Measurements from ENCODE around the gene ARHGAP24. TPM values are rescaled to one million over a fixed set of nuclear protein-coding genes. Genes with fewer than 3 reads are reported as not detected.

The ARHGAP24 gene
- total RNA-seq, 1 experiment from 2014 or later: 2.1 TPM

DNA sequence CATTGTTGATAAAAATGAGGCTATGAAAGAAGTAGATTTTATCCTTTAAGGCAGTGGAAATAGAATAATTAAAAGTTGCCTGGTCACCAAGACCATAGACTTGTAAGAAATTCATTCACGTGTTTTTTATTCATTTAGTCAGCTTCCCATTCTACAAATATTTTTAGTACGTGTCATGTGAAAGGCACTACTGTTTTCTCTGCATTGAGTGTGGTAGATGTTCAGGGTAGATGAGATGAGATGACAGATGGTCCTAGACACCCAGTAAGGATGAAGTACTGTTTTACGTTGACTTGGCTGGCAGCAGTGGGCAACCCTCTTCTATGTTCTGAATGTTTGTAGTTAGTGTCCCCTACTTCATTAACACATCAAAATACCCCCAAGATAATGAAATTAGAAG lies 228.1 kb downstream of the ARHGAP24 start (continued):
- TF ChIP-seq, protein P1, sequence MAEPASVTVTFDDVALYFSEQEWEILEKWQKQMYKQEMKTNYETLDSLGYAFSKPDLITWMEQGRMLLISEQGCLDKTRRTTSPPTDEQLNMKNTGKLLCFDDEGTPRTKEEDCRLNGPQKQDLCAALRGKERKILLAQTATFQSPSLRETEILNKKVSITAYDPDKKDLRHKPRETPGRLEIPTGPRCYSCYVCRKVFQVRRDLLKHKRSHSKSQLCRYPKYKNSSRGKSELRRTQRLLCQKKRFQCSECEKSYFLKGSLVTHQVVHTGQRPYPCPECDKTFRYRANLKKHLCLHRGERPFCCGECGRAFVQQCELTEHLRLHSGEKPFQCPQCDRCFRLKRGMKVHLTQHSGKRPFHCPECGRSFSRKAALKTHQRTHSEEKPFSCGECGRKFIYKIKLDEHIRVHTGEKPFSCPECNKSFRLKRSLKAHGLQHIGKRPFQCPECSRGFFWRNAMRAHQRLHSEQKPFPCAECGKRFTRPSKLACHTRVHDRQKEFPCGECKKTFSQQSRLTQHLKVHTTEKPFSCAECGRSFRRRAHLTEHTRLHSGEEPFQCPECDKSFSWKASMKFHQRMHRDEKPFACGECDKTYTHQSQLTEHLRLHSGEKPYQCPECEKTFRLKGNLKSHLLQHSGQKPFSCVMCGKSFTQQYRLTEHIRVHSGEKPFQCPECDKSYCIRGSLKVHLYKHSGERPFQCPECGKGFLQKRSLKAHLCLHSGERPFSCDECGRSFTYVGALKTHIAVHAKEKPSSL (CRISPR knock-in tag; conservative IDR thresholded peaks at IDR 0.05): no peak
- TF ChIP-seq KAT7 (CRISPR knock-in tag; IDR thresholded peaks at IDR 0.05; ENCODE audit: borderline replicate concordance) (no peak), ZNF423 (CRISPR knock-in tag; IDR thresholded peaks at IDR 0.05) (no peak), NFE2L1 (CRISPR knock-in tag; IDR thresholded peaks at IDR 0.05) (no peak)
- TF ChIP-seq, protein P2, sequence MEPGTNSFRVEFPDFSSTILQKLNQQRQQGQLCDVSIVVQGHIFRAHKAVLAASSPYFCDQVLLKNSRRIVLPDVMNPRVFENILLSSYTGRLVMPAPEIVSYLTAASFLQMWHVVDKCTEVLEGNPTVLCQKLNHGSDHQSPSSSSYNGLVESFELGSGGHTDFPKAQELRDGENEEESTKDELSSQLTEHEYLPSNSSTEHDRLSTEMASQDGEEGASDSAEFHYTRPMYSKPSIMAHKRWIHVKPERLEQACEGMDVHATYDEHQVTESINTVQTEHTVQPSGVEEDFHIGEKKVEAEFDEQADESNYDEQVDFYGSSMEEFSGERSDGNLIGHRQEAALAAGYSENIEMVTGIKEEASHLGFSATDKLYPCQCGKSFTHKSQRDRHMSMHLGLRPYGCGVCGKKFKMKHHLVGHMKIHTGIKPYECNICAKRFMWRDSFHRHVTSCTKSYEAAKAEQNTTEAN (CRISPR knock-in tag; IDR thresholded peaks at IDR 0.05): no peak
- TF ChIP-seq, protein P3, sequence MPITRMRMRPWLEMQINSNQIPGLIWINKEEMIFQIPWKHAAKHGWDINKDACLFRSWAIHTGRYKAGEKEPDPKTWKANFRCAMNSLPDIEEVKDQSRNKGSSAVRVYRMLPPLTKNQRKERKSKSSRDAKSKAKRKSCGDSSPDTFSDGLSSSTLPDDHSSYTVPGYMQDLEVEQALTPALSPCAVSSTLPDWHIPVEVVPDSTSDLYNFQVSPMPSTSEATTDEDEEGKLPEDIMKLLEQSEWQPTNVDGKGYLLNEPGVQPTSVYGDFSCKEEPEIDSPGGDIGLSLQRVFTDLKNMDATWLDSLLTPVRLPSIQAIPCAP (CRISPR knock-in tag; IDR thresholded peaks at IDR 0.05): no peak

DNA sequence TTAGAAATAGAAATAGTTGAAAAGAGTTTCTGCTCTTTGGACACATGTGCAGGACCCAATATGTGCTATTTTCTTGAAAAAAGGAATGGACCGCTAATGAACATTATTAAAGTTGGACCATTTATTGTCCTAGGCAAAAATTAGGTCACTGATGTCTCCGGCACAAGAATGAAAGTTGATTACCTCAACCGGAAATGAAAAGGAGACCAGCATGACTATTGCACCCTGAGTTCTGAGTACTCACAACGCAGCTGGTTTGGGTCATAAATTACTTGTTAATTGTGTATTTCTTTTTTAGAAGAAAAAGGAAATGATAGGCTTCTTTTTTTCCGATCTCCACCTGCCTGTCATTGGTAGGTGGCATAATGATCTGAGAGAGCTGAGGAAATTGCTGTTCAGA lies 232.7 kb downstream of the ARHGAP24 start:
- ATAC-seq (no peak), DNase-seq (ENCODE audit: low spot score) (no peak)
- Mint-ChIP-seq H3K27ac (no peak overlapping the region), H3K27me3 (ENCODE audit: low read depth) (no peaks in the 10 kb centered on the region), H3K36me3 (no peaks in the 10 kb centered on the region), H3K9me3 (no peaks in the 10 kb centered on the region), H3K4me1 (no peaks in the 10 kb centered on the region), H3K4me3 (no peak overlapping the region)
- POLR2A ChIA-PET: no interaction called here
- CTCF ChIA-PET: interaction anchor here (1.4 kb wide), 1 partner anchor 40 kb away, joined by 3 read pairs; no protein-coding TSS in a partner anchor
- no peak for TF ChIP-seq HMGA2 (CRISPR knock-in tag; IDR thresholded peaks at IDR 0.05)
- no peak for TF ChIP-seq ZNF423 (CRISPR knock-in tag; IDR thresholded peaks at IDR 0.05)
- no peak for TF ChIP-seq ZNF232 (CRISPR knock-in tag; IDR thresholded peaks at IDR 0.05)
- TF ChIP-seq, protein P4, sequence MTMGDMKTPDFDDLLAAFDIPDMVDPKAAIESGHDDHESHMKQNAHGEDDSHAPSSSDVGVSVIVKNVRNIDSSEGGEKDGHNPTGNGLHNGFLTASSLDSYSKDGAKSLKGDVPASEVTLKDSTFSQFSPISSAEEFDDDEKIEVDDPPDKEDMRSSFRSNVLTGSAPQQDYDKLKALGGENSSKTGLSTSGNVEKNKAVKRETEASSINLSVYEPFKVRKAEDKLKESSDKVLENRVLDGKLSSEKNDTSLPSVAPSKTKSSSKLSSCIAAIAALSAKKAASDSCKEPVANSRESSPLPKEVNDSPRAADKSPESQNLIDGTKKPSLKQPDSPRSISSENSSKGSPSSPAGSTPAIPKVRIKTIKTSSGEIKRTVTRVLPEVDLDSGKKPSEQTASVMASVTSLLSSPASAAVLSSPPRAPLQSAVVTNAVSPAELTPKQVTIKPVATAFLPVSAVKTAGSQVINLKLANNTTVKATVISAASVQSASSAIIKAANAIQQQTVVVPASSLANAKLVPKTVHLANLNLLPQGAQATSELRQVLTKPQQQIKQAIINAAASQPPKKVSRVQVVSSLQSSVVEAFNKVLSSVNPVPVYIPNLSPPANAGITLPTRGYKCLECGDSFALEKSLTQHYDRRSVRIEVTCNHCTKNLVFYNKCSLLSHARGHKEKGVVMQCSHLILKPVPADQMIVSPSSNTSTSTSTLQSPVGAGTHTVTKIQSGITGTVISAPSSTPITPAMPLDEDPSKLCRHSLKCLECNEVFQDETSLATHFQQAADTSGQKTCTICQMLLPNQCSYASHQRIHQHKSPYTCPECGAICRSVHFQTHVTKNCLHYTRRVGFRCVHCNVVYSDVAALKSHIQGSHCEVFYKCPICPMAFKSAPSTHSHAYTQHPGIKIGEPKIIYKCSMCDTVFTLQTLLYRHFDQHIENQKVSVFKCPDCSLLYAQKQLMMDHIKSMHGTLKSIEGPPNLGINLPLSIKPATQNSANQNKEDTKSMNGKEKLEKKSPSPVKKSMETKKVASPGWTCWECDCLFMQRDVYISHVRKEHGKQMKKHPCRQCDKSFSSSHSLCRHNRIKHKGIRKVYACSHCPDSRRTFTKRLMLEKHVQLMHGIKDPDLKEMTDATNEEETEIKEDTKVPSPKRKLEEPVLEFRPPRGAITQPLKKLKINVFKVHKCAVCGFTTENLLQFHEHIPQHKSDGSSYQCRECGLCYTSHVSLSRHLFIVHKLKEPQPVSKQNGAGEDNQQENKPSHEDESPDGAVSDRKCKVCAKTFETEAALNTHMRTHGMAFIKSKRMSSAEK (CRISPR knock-in tag; IDR thresholded peaks at IDR 0.05; ENCODE audit: borderline replicate concordance): no peak
- TF ChIP-seq NR1H2 (CRISPR knock-in tag; IDR thresholded peaks at IDR 0.05): no peak
- TF ChIP-seq EMX1 (CRISPR knock-in tag; IDR thresholded peaks at IDR 0.05): no peak
- TF ChIP-seq, protein P5, sequence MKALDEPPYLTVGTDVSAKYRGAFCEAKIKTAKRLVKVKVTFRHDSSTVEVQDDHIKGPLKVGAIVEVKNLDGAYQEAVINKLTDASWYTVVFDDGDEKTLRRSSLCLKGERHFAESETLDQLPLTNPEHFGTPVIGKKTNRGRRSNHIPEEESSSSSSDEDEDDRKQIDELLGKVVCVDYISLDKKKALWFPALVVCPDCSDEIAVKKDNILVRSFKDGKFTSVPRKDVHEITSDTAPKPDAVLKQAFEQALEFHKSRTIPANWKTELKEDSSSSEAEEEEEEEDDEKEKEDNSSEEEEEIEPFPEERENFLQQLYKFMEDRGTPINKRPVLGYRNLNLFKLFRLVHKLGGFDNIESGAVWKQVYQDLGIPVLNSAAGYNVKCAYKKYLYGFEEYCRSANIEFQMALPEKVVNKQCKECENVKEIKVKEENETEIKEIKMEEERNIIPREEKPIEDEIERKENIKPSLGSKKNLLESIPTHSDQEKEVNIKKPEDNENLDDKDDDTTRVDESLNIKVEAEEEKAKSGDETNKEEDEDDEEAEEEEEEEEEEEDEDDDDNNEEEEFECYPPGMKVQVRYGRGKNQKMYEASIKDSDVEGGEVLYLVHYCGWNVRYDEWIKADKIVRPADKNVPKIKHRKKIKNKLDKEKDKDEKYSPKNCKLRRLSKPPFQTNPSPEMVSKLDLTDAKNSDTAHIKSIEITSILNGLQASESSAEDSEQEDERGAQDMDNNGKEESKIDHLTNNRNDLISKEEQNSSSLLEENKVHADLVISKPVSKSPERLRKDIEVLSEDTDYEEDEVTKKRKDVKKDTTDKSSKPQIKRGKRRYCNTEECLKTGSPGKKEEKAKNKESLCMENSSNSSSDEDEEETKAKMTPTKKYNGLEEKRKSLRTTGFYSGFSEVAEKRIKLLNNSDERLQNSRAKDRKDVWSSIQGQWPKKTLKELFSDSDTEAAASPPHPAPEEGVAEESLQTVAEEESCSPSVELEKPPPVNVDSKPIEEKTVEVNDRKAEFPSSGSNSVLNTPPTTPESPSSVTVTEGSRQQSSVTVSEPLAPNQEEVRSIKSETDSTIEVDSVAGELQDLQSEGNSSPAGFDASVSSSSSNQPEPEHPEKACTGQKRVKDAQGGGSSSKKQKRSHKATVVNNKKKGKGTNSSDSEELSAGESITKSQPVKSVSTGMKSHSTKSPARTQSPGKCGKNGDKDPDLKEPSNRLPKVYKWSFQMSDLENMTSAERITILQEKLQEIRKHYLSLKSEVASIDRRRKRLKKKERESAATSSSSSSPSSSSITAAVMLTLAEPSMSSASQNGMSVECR (CRISPR knock-in tag; IDR thresholded peaks at IDR 0.05; ENCODE audit: borderline replicate concordance): no peak
- TF ChIP-seq, protein P6, sequence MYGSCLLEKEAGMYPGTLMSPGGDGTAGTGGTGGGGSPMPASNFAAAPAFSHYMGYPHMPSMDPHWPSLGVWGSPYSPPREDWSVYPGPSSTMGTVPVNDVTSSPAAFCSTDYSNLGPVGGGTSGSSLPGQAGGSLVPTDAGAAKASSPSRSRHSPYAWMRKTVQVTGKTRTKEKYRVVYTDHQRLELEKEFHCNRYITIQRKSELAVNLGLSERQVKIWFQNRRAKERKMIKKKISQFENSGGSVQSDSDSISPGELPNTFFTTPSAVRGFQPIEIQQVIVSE (CRISPR knock-in tag; IDR thresholded peaks at IDR 0.05; ENCODE audit: borderline replicate concordance): no peak
- TF ChIP-seq, protein P7, sequence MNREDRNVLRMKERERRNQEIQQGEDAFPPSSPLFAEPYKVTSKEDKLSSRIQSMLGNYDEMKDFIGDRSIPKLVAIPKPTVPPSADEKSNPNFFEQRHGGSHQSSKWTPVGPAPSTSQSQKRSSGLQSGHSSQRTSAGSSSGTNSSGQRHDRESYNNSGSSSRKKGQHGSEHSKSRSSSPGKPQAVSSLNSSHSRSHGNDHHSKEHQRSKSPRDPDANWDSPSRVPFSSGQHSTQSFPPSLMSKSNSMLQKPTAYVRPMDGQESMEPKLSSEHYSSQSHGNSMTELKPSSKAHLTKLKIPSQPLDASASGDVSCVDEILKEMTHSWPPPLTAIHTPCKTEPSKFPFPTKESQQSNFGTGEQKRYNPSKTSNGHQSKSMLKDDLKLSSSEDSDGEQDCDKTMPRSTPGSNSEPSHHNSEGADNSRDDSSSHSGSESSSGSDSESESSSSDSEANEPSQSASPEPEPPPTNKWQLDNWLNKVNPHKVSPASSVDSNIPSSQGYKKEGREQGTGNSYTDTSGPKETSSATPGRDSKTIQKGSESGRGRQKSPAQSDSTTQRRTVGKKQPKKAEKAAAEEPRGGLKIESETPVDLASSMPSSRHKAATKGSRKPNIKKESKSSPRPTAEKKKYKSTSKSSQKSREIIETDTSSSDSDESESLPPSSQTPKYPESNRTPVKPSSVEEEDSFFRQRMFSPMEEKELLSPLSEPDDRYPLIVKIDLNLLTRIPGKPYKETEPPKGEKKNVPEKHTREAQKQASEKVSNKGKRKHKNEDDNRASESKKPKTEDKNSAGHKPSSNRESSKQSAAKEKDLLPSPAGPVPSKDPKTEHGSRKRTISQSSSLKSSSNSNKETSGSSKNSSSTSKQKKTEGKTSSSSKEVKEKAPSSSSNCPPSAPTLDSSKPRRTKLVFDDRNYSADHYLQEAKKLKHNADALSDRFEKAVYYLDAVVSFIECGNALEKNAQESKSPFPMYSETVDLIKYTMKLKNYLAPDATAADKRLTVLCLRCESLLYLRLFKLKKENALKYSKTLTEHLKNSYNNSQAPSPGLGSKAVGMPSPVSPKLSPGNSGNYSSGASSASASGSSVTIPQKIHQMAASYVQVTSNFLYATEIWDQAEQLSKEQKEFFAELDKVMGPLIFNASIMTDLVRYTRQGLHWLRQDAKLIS (CRISPR knock-in tag; IDR thresholded peaks at IDR 0.05; ENCODE audit: borderline replicate concordance): no peak
- TF ChIP-seq NFYB (CRISPR knock-in tag; conservative IDR thresholded peaks at IDR 0.05; ENCODE audit: low read depth): no peak
- no peak for TF ChIP-seq CREB1 (CRISPR knock-in tag; IDR thresholded peaks at IDR 0.05)
- no peak for TF ChIP-seq NR3C1 (CRISPR knock-in tag; conservative IDR thresholded peaks at IDR 0.05; ENCODE audit: low read depth)
- TF ChIP-seq TEAD1 (CRISPR knock-in tag; IDR thresholded peaks at IDR 0.05): no peak
- no peak for TF ChIP-seq MXD4 (CRISPR knock-in tag; IDR thresholded peaks at IDR 0.05; ENCODE audit: borderline replicate concordance)
